HuH-7.5 (cell line): ENCODE results near the gene CLEC18B.
"Not testable (repeated sequence)": the region's sequence is repeated elsewhere in the genome, so short reads cannot be mapped to it uniquely, and the experiment has no call there.

ENCODE experiments used
- DNase-seq: peaks from one replicate; pipeline ENCODE4 v3.0.0; 2011; ENCODE audit warnings: low spot score

Gene CLEC18B

DNA sequence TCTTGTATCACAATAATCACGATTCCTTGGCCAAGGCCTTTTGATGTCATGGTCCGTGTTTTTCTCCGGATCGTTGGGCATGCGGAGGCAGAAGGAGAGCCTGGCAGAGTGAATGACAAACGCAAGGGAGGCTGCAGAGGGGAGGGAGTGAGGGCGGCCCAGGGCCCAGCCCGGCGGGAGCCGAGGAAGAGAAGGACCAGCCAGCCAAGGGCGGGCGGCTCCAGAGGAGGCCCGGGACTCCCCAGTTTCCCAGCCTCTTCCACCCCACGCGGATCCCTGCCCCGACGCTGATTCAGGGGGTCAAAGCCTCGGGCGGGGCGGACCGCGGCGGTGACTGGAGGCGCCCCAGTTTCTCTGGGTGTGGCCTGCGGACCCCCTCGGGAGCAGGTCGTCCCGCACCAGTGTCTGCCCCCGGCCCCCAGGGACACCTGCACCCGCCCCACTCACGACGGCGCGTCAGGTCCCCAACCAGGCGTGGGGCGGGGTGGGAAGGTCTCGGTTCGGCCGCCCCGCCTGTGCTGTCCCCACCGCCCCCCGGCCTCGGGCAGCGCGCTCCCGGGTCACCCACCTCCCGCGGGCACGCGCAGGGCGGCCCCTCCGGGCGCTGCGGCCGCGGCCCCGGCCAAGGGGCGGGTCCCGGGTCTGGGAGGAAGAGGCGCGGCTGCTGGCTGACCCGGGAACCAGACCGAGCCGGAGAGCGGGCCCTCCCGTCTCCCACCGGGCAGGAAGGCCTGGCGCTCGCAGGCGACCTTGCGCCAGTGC lies 14.5 kb downstream of the CLEC18B start:
- DNase-seq: not testable (repeated sequence)

DNA sequence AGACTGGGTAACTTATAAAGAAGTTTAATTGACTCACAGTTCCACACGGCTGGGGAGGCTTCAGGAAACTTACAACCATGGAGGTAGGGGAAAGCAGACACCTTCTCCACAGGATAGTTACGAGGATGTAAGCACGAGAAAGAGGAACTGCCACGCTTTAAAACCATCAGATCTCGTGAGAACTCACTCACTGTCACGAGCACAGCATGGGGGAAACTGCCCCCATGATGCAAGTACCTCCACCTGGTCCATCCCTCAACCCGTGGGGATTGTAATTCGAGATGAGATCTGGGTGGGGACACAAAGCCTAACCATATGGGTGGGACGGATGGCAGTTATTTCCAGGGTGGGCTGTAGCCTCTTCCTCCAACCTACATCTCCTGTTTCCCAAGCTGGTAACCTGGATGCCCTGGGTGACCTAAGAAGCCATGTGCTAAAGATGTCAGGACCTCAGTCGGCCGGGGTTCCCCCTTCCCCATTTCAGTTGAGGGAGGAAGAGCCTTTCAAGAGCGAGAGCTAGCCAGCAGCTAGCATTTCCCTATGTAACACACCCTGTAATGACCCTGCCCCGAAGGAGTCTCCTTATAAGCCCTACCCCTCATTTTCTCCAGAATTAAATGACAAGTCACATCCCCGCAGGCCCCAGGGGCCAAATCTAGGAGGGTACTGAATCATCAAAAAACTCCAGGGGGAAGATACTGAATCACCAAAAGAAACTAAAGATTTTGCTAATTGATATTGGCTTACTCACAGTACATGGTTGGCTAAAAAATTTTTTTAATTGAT lies 16.9 kb downstream of the CLEC18B start:
- not testable (repeated sequence) for DNase-seq

DNA sequence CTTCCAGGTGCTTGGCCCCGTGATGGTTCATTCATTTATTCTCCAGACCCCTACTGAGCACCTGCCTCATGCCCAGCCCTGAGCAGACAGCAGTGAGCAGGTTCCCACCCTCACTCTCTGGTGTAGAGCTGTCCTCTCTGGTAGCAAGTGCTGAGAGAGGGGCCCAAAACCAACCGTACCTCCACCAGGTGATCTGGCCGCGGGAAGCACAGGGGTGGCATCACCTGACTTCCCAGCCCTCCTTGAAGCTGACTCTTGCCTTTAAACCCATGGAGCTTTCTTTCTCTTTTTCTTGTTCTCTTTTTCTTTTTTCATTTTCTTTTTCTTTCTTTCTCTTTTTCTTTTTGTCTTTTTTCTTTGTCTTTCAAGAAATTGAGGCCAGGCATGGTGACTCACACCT lies 21.0 kb downstream of the CLEC18B start:
- not testable (repeated sequence) for DNase-seq

DNA sequence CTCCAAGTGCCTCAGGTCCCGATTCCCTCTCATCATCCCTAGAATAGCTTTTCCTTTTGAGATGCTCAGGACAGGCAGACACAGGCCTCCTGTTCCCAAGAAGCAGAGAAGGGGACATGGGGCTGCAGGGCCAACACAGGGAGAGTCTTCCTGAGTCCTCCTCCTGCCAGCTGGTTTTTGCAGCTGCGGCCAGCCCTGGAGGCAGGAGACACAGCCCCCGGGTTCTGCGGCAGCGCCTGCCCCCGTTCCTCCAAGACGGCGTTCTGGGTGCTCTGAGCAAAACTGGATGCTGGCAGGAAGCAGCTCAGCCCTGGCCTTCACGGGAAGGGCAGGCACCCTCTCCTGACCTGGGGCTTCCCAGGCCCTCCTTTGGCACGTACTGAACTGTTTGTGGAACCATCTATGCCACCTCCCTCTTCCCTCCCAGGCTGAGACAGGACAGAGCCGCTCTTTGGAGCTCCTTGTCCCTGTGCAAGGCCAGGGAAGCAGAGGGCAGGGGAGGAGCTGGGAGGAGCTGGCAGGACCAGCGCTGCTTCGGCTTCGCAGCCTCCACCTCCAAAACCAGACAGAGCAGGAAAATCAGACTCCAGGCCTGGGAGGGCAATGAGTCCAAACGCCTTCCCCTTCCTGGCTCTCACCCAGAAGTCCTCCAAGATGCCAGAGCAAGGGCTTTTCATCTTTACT lies 22.9 kb downstream of the CLEC18B start:
- DNase-seq: not testable (repeated sequence)

DNA sequence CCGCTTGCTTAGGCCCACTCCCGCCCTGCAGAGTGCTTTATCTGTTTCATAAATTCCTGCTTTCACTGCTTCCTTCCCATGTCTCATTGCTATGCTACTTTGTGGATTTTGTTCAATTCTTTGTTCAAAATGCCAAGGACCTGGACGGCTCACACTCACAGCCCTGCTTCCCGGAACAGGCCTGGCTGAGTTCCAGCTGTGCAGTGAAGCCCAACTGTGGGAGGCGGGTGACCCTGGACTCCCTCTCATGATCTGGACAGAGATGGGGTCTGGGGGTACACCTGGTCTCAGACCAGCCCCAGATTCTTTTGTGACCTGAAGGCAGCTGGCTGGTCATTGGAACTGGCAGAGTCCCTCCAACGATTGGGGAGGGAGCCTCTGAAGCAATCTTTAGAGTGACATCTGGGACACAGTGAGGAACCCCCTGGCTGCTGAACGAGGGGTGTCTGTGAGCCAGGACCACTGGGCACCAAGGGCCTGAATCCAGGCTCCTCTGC lies 24.7 kb downstream of the CLEC18B start:
- not testable (repeated sequence) for DNase-seq

DNA sequence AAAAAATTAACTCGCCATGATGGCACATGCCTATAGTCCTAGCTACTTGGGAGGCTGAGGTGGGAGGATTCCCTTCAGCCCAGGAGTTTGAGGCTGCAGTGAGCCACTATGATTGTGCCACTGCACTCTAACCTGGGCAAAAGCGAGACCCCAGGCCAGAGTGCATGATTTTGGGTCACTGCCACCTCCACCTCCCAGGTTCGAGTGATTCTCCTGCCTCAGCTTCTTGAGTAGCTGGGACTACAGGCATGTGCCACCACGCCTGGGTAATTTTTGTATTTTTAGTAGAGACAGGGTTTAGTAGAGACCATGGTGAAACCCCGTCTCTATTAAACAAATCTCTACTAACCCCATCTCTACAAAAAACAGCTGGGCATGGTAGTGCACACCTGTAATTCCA lies 26.7 kb downstream of the CLEC18B start:
- DNase-seq: not testable (repeated sequence)

DNA sequence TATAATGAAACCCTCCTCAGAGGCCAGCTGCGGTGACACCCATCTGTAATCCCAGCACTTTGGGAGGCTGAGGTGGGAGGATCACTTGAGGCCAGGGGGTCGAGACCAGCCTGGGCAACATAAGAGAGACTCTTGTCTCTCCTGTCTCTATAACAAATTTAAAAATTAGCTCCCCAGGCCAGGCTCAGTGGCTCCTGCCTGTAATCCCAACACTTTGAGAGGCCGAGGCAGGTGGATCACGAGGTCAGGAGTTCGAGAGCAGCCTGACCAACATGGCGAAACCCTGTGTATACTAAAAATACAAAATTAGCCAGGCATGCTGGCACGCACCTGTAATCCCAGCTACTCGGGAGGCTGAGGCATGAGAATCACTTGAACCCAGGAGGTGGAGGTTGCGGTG lies 27.1 kb downstream of the CLEC18B start:
- not testable (repeated sequence) for DNase-seq

DNA sequence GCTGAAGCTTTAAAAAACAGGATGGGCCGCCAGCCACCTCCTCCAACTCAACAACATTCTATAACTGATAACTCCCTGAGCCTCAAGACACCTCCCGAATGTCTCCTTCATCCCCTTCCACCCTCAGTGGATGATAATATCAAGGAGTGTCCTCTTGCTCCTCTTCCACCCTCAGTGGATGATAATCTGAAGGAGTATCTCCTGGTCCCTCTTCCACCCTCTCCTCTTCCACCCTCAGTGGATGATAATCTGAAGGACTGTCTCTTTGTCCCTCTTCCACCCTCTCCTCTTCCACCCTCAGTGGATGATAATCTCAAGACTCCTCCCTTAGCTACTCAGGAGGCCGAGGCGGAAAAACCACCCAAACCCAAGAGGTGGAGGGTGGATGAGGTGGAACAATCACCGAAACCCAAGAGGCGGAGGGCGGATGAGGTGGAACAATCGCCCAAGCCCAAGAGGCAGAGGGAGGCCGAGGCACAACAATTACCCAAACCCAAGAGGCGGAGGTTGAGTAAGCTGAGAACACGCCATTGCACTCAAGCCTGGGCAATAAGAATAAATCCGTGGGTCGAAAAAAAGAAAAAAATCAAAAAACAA lies 29.7 kb downstream of the CLEC18B start:
- DNase-seq: not testable (repeated sequence)

DNA sequence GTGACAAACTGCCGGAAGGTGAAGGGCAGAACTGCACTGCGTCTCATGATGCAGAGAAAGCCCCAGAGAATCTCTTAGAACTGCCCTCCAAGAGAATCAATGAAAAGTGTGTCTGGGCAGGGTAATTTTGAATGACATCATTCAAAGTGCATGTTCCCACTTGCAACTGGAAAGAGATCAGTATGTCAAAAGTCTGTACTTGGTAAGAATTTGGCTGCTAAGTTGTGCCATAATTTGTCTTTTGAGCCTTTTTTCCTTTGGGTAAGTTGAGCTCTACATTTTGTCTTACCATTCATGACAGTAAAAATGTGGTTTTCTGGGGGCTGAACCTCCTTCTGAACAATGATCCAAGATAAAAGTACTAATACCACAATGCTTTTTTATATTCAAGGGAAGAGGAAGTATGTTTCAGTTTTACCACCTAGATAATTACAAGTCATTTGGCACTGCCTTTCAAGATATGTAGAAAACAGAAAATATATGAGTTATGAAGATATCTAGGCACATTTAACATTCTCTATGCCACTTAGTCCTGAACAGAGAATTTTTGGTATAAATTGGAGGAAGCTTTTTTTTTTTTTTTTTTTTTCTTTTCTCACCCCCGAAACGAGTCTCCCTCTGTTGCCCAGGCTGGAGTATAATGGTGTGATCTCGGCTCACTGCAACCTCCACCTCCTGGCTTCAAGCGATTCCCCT lies 38.8 kb downstream of the CLEC18B start:
- not testable (repeated sequence) for DNase-seq

DNA sequence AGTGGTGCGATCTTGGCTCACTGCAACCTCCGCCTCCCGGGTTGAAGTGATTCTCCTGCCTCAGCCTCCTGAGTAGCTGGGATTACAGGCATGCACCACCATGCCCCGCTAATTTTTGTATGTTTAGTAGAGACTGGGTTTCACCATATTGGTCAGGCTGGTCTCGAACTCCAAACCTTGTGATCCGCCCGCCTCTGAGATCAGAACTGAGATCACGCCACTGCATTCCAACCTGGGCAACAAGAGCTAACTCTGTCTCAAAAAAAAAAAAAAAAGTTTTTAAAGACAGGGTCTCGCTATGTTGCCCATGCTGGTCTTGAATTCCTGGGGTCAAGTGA lies 47.5 kb downstream of the CLEC18B start:
- DNase-seq: not testable (repeated sequence)

DNA sequence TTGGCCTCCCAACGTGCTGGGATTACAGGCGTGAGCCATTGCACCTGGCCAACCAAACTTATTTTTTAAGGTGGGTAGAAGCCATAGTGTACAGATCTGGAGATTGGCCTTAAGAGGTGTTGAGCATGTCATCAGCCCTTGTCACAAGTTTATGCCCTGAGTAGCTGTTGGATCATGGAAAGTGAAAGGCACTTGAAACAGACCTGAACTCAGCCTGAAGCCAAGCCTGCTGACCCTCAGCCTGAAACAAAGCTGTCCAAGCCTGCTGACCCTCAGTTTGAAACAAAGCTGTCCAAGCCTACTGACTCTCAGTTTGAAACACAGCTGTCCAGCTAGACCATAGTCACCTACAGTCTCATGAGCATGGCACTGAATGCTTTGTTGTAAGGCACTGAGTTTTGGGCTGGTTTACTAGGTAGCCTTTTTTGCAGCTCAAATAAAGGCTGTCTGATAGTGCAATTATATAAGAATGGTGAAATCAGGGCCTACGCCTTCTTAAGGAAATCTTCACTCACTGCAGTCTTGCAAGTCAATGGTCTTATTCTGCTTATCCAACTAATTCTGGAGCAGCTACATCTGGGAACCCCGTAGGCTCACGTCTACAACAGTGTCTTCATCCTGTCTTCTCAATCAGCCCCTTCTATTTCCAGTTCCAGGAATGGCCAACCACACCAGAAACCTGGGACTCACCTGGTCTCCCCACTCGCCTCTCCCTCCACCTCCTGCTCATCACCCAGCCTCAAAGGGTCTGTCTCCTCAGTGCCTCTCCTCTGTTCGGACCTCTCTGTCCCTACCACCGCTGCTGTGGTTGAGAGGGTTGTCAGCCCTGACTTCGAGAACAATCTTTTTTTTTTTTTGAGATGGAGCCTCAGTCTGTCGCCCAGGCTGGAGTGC lies 48.1 kb downstream of the CLEC18B start:
- DNase-seq: peak; percentile 28

DNA sequence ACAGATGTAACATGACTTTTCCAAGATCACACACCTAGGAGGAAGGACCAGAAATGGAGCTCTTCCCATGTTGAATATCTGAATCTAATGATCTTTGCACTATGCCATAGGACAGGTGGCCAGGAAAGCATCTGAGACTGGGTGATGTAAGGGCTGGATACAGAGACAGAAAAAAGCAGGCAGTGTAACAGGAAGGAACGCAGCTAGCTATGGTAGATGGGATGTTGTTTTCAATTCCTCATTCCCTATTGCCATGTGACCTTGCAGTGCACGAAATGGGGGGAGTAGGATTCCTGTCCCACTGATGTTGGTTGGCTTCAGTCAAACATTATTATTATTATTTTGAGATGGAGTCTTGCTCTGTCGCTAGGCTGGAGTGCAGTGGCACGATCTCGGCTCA lies 48.9 kb downstream of the CLEC18B start:
- DNase-seq: peak; percentile 16

DNA sequence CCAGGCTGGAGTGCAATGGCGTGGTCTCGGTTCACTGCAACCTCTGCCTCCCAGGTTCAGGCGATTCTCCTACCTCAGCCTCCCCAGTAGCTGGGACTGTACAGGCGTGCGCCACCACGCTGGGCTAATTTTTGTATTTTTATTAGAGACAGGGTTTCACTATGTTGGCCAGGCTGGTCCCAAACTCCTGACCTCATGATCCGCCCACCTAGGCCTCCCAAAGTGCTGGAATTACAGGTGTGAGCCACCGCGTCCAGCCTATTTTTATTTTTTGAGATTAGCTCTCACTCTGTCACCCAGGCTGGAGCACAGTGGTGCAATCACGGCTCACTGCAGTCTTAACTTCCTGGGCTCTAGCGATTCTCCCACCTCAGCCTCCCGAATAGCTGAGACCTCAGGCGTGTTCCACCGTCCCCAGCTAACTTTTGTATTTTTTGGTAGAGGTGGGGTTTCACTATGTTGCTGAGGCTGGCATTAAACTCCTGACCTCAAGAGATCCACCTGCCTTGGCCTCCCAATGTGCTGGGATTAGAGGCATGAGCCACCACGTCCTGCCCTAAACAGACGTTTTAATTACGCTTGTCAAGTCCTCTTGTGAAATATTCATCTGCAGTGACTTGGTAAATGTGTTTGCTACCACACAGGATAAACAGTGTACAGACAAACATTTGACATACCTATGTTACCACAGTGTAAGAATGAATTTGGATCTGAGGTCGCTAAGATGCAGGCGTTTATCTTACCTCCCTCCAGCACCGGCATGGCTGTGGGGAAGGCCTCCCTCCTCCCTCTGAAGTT lies 50.7 kb downstream of the CLEC18B start:
- not testable (repeated sequence) for DNase-seq

DNA sequence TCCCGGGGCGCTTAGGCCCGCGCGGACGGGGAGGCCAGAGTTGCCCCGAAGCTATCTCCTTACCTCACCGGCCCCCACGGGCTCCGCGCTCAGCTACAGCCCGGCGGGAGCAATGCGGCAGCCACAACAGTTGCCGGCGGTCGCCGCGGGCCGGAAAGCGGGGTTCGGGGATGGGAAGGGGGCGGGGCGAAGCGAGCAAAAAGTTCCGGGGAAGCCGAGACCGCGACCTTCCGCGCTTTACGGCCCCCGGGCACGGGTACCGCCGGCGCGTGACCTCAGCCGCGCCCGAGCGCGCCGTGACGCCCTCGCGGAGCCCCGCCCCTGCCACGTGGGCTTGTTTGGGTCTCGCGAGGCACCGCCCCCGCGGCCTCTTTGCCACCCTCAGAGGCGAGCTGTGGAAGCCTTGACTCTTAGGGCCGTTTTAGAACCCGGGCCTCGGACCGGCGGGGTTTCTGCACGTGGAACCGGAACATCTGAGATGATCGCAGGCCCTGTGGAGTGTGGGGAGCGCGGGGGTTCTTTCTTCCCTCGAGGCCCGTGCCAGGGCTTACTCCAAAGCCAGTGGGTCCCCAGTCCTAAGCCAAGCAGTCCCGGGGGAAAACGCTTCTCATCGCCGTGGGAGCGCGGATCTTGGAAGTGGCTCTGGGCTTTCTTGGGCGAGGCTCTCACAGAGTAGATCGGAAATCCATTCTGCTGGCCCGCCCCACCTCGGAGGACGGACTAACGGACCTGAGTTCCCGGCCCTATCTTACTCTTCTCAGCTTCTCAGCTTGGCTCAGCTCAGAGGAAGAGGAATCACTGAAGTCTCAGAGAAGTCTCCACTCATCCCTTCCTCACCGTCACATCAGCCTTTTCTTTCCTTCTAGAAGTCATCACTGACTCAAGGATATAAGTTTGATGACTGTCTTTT lies 53.0 kb downstream of the CLEC18B start:
- peak; percentile 85 for DNase-seq

DNA sequence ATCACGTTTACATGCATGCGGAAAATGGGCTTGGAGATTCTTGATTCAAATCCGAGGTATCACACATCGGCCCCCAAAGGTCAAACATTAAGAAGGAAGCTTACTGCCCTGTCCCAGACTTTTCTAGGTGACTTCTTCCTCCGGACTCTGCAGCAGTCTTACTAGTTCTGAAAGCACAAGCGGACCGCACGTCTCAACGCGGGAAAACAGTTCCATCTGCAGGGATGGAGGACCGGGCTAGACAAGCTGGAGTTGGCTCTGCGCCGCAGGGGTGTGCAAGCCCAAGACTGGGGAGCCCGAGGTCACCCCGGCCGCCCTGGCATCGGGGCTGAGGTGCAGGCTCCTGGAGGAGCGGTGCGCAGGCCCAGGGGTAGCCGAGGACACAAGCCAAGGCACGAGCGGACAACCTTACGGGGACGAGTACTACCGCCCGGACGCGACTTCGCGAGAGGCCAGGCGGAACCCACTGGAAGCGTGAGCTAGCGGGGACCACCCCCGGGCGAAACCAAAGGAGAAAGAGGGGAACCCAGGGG lies 53.7 kb downstream of the CLEC18B start:
- DNase-seq: peak; percentile 23

DNA sequence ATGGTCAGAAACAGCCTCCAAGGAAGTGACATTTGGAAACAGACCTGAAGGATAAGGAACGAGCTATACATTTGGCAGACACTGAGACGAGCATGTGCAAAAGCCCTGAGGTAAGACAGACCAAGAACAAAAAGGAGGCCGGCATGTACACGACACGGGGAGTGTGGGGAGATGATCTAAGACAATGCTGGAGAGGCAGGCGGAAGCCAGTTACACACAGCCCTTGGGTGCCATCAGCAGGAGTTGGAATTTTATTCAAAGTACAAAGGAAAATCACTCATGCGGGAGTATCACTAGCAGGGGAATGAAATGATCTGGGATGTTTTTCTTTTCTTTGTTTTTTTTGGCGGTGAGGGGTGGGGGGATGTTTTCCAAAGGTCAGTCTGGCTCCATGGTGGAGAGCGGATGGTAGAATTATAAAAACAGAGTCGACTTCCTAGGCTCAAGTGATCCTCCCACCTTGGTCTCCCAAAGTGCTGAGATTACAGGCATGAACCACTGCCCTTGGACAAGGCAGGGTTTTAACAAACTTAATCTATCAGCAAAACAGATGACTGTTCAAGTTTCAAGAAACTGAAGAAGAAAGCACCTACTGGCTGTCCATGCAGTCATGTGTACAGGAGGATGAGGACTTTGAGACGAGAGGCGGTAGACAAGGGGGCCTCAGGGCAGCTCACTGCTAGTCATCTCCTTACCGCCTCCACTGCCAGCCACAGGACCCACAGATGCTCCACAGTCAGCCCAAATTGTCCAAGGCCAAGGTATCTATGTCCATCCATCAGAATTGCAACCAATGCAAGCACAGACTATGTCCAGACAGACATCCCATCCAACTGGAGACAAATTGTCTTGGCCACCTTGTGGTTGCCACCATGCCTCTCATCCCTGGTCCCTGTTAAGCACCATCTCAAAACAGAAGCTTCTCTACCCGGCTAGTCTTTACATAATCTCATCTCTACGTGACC lies 59.4 kb downstream of the CLEC18B start:
- peak; percentile 3 for DNase-seq
